Endothelial cell (in vitro differentiated cells): ENCODE measurements around the gene LPCAT2. TPM values are rescaled to one million over a fixed set of nuclear protein-coding genes. Genes with fewer than 3 reads are reported as not detected.
"Not testable (repeated sequence)": the region's sequence is repeated elsewhere in the genome, so short reads cannot be mapped to it uniquely, and the experiment has no call there.

ENCODE experiments used
- DNase-seq: peaks from one replicate; pipeline ENCODE4 v3.0.0; 2021; ENCODE audit warnings: low spot score
- H3K27ac Mint-ChIP-seq: one replicate; pipeline ENCODE4 v1.8.0; 2021; ENCODE audit warnings: mixed read lengths, inconsistent platforms; ENCODE audit not compliant: unreplicated experiment
- H3K27me3 Mint-ChIP-seq: one replicate; pipeline ENCODE4 v1.8.0; 2021; ENCODE audit warnings: mild to moderate bottlenecking, moderate library complexity, mixed read lengths, inconsistent platforms; ENCODE audit not compliant: unreplicated experiment
- H3K36me3 Mint-ChIP-seq: one replicate; pipeline ENCODE4 v1.8.0; 2021; ENCODE audit warnings: mild to moderate bottlenecking, low read depth, mixed read lengths, inconsistent platforms; ENCODE audit not compliant: unreplicated experiment
- H3K4me1 Mint-ChIP-seq: one replicate; pipeline ENCODE4 v1.8.0; 2021; ENCODE audit warnings: mild to moderate bottlenecking, mixed read lengths, inconsistent platforms; ENCODE audit not compliant: unreplicated experiment
- H3K4me3 Mint-ChIP-seq: one replicate; pipeline ENCODE4 v1.8.0; 2021; ENCODE audit warnings: mild to moderate bottlenecking, mixed read lengths, inconsistent platforms; ENCODE audit not compliant: unreplicated experiment
- H3K9me3 Mint-ChIP-seq: one replicate; pipeline ENCODE4 v1.8.0; 2021; ENCODE audit warnings: mixed read lengths, inconsistent platforms; ENCODE audit not compliant: unreplicated experiment
- CTCF ChIP-seq: fragments of 200-600 bp; sonication (generic); IDR thresholded peaks from one replicate; pipeline ENCODE4 v1.5.0; 2021; ENCODE audit warnings: antibody characterized with exemption; ENCODE audit not compliant: unreplicated experiment
- total RNA-seq: library from RNA; stranded (reverse); fragmentation: NEBNext Ultra II Directional; extraction: Animal tissue kit (Norgen Biotek cat#: 25700); gene quantifications from one replicate; pipeline ENCODE4 v1.2.1, GENCODE V29; 2021; ENCODE audit not compliant: unreplicated experiment

LPCAT2 gene
- total RNA-seq, 1 donor from 2014 or later, result 25.5 TPM

GRCh38 chr16:55592306-55592705 is 83.4 kb downstream of the LPCAT2 start:
- Mint-ChIP-seq H3K27ac (no peak overlapping the region), H3K9me3 (no peaks in the 10 kb centered on the region), H3K27me3 (no peaks in the 10 kb centered on the region), H3K36me3 (no peaks in the 10 kb centered on the region), H3K4me3 (no peak overlapping the region), H3K4me1 (peaks cover 2% of the 10 kb centered on the region)
- no peak for DNase-seq
- no peak for TF ChIP-seq CTCF

DNA sequence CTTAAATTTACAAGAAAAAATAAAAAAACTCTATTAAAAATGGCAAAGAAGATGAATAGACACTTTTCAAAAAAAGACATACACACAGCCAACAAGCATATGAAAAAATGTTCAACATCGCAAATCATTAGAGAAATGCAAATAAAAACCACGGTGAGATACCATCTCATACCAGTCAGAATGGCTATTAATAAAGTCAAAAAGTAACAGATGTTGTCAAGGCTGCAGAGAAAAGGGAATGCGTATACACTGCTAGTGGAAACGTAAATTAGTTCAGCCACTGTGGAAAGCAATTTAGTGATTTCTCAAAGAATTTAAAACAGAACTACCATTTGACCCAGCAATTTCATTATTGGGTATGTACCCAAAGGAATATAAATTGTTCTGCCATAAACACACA is 89.1 kb downstream of the LPCAT2 start:
- H3K9me3 Mint-ChIP-seq, result no peaks in the 10 kb centered on the region
- H3K36me3 Mint-ChIP-seq, result no peaks in the 10 kb centered on the region
- no peak overlapping the region for H3K4me3 Mint-ChIP-seq
- DNase-seq, result no peak
- no peaks in the 10 kb centered on the region for H3K4me1 Mint-ChIP-seq
- no peak for TF ChIP-seq CTCF
- no peak overlapping the region for H3K27ac Mint-ChIP-seq
- H3K27me3 Mint-ChIP-seq, result no peaks in the 10 kb centered on the region

DNA sequence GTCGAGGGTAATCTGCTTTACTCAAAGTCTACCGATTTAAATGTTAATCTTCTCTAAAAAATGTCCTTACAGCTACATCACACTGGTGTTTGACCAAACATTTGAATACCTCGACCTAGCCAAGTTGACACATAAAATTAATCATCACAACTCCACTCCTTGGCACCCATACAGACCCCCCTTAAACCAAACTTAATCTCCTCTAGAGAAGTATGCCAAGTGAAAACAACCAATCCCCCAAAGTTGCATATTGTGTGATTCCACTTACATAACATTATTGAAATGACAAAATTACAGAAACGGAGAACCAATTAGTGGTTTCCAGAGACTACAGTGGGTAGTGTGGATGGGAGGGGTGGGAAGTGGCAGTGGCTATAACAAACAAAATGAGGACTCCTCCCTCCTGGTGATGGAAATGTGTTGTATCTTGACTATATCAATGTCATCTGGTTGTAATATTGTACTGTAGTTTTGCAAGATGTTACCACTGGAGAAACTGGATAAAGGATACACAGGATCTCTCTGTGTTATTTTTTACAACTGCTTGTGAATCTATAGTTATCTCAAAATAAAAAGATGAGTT is 97.0 kb downstream of the LPCAT2 start:
- Mint-ChIP-seq H3K36me3 (no peaks in the 10 kb centered on the region), H3K4me1 (no peaks in the 10 kb centered on the region), H3K9me3 (no peaks in the 10 kb centered on the region), H3K27me3 (no peaks in the 10 kb centered on the region), H3K4me3 (no peak overlapping the region), H3K27ac (no peak overlapping the region)
- DNase-seq, result no peak
- no peak for TF ChIP-seq CTCF

DNA sequence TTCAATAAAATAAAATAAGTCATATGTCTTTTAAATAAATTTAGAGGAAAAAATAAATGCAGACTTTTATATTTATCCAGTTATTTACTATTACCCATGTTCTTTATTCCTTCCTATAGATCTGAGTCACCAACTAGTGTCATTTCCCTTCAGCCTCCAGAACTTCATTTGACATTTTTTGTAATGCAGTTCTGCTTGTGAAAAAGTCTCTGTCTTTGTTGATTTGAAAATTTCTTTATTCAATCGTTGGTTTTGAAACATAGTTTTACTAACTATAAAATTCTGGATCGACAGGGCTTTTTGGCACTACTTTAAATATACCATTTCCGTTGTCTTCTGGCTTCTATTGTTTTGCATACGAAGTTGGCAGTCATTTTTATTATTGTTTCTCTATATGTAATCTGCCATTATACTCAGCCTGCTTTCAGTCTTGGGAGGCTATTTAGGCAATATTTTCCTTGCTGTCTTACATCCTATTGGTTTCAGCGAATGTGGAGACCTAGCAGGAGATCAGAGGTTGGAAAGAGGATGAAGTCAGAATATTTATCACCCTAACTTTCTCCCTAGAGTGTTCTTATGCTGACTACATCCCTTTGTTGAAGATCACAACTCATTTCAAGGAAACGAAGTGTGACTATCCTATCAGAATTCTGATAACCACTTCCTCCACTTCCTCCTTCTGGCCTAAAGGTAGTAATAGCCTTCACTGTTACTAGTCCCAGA is 104.9 kb downstream of the LPCAT2 start:
- peaks cover 4% of the 10 kb centered on the region for H3K9me3 Mint-ChIP-seq
- no peaks in the 10 kb centered on the region for H3K4me1 Mint-ChIP-seq
- no peak overlapping the region for H3K4me3 Mint-ChIP-seq
- H3K27me3 Mint-ChIP-seq, result no peaks in the 10 kb centered on the region
- no peak for DNase-seq
- H3K36me3 Mint-ChIP-seq, result peaks cover 5% of the 10 kb centered on the region
- TF ChIP-seq CTCF, result no peak
- H3K27ac Mint-ChIP-seq, result no peak overlapping the region

- Mint-ChIP-seq H3K36me3 (peaks cover 5% of the 10 kb centered on the region), H3K4me3 (peak overlapping the region; percentile 39), H3K9me3 (peaks cover 4% of the 10 kb centered on the region), H3K4me1 (no peaks in the 10 kb centered on the region), H3K27ac (no peak overlapping the region), H3K27me3 (peaks cover 3% of the 10 kb centered on the region)
- no peak for DNase-seq
- no peak for TF ChIP-seq CTCF
Measured at GRCh38 chr16:55615071-55615470, 106.2 kb downstream of the LPCAT2 start.

DNA sequence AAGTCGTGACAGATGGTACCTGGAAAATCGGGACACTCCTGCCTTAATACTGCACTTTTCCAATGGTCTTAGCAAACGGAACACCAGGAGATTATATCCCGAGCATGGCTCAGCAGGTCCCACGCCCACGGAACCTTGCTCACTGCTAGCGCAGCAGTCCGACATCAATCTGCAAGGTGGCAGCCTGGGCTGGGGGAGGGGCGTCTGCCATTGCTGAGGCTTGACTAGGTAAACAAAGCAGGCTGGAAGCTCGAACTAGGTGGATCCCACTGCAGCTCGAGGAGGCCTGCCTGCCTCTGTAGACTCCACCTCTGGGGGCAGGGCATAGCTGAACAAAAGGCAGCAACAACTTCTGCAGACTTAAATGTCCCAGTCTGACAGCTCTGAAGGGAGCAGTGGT is 106.8 kb downstream of the LPCAT2 start:
- H3K36me3 Mint-ChIP-seq, H3K27me3 Mint-ChIP-seq, DNase-seq, H3K9me3 Mint-ChIP-seq, H3K4me3 Mint-ChIP-seq, H3K27ac Mint-ChIP-seq, H3K4me1 Mint-ChIP-seq: not testable (repeated sequence)
